HG02571 (cell line): ENCODE data around the gene PREX1.
"Not testable (repeated sequence)": the region's sequence is repeated elsewhere in the genome, so short reads cannot be mapped to it uniquely, and the experiment has no call there.

Experiments
- ATAC-seq: cut with Tn5 transposase; IDR thresholded peaks from one replicate; pipeline ENCODE4 v1.9.1; 2021; ENCODE audit warnings: mild to moderate bottlenecking, moderate library complexity; ENCODE audit not compliant: unreplicated experiment

Gene PREX1

DNA sequence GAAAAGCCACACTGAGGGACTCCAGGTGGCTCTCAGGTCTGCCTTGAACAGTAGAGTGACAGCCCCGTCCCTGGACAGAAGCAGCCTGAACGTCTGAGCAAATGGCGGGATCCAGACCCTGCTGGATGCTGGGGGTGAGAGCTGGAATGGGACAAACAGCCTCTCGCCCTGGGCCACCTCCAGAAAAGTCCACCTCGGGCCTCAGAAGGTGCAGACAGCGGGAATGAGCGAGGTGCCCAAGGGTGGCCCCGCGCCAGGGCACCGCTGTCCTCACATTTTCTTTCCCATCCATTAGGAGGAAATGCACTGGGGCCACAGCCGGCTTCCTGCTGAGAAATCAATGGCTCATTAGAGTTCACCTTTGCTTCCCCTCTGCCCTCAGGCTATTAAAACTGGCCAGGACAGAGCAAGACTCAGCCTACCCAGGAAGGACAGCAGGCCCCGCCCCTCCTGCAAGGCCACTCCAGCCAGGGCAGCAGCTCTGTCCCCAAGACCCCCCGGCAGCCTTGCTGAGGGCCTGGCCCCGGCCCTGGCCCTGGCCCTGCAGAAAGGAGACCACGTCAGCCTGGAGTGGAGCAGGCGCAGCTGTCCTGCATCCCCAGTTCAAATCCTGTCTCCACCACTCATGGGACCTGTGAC is 229.4 kb downstream of the PREX1 start:
- ATAC-seq = not testable (repeated sequence)

DNA sequence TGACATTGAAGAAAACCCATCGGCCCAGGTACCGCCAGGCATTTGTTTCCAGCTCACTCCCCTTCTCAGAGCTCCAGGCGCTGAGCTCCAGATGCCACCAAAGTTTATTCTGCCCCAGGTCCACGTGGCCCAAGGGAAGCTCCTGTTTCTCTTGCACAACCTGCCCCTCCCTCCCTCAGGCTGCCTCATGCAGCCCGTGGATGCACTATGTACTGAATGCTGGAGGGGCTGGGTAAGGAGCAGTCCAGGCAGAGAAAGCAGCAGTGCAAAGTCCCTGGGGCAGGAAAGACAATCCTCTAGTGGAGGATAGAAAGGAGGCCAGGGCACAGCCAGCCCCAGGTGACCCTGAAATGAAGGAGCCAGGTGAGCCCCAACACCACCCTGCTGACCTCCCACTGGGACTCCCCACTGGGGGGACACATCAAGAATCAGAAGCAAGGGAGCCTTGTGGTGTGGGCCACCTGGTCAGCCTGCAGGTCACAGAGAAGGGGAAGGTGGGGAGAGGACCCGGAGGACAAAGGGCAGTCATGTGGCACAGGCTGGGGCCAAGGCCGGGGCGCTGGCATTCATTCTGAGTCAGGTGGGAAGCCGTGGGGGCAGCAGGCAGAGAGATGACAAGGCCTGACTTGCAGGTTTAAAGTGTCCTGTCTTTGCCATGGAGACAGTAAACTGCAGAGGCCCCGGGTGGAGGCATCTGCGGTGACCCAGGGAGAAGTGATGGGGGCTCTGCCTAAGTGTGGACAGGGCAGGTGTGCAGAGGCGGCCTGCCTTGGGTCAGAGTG is 230.1 kb downstream of the PREX1 start:
- no peak for ATAC-seq

DNA sequence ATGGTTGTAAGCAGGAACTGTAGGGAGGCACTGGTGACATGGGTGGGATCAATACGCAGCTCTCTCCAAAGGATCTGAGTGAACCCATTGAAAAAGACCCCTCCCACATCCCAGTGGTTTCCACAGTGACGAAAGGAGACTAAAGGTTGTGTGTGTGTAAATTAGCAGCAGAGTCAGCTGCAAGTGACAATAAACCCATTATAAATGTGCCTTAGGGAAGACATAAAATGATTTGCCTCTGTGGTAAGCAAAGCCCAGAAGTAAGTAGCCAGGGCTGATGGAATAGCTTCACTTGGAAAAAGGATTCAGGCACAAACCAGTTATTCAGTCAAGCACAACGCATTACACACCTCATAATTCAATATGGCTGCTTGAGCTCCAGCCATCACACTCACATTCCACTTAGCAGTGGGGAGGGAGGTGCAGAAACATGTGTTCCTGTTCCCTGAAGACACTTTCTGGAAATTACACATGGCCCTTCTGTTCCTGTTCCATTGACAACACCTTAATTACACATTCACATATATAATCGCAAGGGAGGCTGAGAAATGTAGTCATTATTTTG is 231.4 kb downstream of the PREX1 start:
- ATAC-seq = no peak

DNA sequence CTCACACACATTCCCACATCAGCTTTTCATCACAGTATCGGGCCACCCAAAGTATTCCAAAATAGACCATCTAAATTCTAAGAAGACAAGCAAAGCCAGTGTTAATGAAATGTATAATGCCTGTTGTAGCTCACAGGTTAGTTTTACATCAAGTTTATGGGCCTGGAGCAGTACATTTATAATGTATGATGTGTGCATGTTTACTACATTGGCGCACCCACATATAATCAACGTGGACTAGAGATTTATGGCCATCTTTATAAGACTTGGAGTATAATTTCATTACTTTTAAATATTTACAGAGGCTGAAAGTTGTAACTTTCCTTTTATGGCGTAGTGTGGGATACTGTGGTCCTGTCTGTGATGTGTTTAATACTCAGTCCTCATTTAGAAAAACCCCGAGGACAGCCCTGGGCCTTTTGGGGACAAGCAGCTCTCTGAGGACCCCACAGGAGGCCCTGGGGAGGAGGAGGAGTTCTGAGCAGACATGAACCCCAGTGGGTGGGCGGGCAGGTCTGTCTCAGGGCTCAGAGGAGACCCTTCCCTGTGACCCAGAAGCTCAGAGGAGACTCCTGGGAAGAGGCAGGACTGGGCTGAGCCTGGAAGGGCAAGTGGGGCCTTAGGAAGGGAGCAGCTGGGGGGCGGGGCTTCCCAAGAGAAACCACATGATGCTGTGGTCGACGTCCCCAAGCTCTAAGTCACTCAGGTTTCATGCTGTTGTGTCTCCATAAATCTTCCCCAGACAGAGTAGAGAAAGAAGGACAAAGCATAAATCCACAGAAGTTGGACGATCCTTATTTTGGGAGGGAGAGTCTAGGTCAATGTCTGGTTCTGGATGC is 232.1 kb downstream of the PREX1 start:
- no peak for ATAC-seq

DNA sequence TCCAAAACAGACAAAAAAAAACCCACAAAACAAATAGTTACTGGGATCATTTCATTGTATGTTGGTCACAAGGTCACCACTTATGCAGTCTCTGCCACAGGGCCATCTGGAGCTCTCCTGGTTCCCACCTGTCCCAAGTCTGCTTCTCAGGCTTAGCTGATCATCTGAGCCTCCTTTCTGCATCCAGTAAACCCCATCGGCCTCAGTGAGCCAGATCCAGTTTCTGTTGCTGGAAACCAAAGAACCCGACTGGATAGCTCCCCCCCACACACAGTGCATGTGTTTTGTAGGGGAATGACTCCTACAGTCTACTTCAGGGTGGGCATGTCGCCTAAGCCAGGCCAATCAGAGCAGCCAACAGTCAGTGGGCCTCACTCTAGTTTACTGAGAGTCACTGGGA is 233.3 kb downstream of the PREX1 start:
- no peak for ATAC-seq

DNA sequence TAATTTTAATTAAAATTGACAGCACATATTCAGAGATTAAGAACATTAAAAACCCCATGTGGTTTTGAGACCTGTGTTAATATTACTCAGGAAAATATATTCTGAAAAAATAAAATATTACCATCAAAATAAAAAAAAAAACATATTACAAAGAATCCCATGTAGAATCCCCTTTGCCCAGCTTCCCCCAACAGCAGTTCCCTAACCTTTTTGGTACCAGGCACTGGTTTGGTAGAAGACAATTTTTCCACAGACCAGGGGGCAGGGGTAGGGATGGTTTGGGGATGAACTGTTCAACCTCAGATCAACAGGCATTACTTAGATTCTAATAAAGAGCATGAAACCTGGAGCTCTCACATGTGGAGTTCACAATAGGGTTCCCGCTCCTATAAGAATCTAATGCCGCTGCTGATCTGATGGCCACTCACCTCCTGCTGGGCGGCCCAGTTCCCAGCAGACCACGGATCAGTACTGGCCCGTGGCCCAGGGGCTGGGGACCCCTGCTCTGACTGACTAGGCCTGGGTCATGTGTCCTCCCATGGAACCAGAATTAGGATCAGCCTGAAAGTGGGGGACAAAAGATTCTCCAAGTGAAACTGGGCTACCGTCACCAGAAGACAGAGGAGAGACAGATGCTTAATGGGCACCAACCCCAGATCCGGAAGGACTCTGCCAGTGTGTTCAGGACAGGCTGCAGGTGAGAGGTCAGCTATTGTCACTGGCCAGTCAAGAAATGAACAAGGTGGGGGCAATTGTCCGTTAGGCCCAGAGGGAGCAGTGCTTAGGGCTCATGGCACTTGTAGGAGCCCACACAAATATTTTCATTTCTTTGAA is 235.5 kb downstream of the PREX1 start:
- no peak for ATAC-seq

DNA sequence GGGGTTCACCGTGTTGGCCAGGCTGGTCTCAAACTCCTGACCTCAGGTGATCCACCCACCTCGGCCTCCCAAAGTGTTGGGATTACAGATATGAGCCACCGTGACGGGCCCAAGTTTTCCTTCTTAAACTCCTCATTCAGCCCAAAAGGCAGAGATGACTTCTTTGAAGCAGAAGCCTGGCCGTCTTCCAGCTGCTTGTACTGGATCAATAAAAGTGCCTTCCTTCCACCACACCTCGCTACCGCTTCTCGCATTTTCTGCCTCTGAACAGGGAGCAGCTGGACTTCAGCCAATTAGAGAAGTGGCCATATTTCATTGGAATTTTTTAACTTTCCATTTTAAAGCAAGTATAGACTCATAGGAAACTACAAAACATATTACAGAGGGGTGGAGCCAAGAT is 241.1 kb downstream of the PREX1 start:
- no peak for ATAC-seq

DNA sequence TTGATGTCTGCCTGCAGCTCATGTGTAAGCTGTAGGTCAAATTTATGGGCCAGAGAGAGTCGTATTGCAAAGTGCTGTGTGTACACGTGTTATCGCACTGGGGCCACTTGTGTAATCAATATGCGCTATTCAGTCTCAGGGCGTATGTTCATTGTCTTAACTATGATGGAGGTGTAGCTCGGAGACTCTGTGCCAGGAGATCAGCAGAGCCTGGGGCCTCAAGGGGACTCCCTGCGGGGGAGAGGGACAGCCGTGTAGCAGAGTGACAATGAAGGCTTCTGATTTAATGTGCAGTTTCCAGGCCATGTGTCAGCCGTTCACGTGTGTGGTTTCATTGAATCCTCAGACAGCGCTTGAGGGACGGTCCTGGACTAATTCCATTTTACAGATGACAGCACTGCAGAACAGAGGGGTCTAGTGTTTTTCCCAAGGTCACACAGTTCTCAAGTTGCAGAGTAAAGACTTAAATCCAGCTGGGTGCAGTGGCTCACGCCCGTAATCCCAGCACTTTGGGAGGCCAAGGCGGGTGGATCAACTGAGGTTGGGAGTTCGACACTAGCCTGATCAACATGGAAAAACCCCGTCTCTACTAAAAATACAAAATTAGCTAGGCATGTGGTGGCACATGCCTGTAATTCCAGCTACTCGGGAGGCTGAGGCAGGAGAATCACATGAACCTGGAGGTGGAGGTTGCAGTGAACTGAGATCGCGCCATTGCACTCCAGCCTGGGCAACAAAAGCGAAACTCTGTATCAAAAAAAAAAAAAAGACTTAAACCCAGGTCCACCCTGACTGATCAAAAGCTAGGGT is 242.5 kb downstream of the PREX1 start:
- no peak for ATAC-seq

DNA sequence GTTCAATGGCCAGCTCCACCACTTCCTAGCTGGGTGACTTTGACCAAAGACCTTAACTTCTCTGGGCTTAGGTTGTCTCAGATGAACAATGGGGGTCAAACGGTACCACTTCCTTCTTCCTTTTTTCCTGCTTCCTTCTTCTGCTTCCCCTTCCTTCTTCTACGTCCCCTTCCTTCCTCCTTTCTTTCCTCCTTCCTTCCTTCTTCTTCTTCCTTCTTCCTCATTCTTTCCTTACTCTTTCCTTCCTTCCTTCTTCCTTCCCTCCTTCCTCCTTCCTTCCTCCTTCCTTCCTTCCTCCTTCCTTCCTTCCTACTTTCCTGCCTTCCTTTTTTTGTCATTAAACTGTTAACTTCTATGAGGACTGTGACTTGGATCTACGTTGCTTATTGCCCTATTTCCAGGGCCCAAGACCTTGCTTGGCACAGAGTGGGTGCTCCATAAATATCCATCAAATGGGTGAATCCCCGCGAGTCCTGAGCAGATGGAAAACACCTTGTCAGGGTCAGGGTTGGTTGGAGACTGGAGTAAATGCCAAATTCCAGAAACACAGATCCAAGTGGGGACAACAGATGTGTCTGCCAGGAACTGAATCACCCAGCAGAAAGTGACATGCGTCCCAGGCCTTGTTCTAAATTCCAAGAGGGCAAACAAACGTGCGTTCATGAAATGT is 243.3 kb downstream of the PREX1 start:
- ATAC-seq = no peak

DNA sequence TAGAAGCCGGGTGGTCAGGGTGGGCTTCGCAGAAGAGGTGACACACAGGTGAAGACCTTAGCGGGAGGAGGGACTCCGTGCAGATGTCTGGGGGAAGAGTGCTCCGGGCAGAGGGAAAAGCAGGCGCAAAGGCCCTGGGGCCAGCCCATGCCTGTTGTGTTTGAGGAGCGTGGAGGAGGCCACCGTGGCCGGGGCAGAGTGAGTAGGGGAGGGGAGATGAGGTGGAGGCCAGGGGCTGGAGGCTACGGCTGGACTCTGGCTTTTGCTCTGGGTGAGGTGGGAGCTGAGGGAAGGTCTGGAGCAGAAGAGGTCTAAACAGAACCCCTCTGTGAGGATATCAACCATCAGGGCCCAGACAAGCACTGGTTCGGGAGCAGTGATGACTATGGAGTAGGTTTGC is 244.0 kb downstream of the PREX1 start:
- ATAC-seq = no peak

DNA sequence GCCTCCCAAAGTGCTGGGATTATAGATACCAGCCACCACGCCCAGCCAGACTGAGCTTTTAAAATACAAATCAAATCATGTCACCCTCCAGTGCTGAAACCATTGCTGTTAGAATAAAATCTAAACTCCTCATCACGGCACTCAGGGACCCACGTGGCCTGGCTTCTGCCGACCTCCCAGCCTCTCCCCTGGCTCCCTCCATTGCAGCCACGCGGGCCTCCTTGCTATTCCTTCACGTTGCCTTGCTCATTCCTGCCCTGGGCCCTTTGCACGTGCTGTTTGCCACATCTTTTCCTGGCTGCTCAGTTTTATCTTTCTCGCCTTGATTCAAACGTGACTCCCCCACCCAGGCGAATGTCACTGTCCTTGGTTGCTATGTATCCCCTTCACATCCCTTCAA is 244.6 kb downstream of the PREX1 start:
- ATAC-seq = no peak

DNA sequence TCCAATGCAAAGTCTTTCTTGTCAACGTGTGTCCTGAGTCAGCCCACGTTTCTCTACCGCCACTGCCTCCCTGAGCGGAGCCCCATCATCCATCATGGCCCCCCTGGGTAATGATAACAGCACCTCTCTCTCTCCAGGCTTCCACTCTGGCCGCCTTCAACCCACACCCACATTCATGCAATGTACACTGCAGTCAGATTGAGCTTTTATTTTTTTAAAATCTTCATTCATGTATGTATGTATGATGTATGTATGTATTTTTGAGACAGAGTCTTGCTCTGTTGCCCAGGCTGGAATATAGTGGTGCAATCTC is 245.2 kb downstream of the PREX1 start:
- ATAC-seq = no peak

DNA sequence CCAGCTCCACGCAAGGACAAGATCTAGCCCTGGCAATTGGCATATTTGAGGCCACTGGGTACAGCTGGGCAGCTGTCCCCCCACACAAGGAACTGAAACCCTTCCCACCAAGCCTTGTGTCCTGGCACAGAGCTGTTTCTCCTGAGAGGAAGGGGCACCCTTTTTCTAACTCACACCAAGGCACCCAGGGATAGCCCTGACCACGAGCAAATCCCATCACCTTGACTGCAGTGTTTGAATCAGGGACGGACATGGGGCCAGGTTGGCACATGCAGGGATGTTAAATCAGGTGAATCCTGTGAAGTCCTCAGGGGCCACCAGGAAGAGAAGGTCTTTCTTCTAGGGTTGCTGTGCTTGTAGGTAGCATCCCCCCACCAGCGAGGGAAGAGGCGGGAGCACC is 246.6 kb downstream of the PREX1 start:
- no peak for ATAC-seq

DNA sequence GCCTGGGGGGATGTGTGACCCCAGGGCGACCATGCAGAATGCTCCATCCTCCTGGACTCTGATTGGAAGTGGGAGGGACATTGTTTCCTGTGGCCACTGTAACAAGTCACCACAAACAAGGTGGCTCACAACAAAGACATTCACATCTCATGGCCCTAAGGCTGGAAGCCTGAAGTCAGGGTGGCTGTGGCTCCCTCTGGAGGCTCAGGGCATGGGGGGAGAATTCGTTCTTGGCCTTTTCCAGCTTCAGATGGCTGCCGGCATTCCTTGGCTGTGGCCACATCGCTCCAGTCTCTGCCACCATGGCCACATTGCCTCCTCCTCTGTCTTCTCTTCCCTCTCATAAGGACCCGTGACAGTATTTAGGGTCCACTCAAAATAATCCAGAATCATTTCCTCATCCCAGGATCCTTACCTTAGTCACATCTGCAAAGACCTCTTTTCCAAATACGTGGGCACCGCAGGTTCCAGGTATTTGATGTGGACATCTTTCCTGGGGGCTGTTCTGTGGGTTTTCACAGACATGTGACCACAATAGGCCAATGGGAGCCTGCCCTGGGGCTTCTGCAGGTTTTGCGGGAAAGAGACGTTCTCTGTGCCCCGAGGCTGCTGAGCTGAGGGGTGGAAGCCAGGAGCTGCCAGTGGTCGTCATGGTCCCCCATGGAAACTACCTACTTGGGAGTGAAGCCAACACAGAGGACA is 249.3 kb downstream of the PREX1 start:
- no peak for ATAC-seq

DNA sequence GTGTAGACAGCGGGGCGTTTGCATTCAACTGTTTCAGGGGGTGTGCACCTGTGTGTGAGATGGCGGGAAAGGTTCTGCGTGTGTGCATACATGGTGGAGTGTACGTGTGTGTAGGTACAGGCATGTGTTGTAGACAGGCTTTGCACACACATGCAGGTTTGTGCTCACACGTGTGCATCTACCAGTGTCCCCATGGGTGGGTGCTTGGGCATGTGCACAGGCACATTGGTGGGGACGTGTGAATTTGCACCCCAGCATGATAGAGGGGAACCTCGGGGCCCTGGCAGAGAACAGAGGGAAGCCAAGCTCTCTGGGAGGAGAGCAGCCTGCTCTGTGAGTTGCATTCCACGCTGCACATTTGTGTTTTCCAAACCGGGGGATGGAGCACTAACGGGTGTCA is 250.2 kb downstream of the PREX1 start:
- no peak for ATAC-seq

DNA sequence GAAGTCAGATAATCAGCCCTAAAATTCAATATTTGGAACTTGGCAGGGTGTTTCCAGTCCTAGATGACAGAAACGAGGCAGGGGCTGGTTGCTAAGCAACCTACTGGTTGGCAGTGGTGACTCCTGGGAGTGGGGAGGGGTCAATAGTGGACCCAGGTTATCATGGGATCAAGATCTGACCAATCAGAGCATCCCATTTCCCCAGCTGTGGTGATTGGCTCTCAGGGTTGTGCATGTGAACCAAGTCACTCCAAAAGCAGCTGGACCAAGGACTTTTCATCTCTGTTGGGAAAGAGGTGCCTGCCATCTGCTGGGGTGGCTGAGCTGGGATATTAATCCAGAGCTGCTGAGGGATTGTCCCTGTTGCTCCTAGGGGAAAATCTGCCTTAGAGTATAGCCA is 253.4 kb downstream of the PREX1 start:
- no peak for ATAC-seq
